Endothelial cell of hepatic sinusoid (primary cell): ENCODE measurements around the gene PEG3.
"Not testable (repeated sequence)": the region's sequence is repeated elsewhere in the genome, so short reads cannot be mapped to it uniquely, and the experiment has no call there.

Experiments
- in situ Hi-C: cut with HindIII; loops from 2 replicates; pipeline ENCODE4 v1.10.0; 2017; ENCODE audit warnings: low sequenced_read_pairs

Gene PEG3

DNA sequence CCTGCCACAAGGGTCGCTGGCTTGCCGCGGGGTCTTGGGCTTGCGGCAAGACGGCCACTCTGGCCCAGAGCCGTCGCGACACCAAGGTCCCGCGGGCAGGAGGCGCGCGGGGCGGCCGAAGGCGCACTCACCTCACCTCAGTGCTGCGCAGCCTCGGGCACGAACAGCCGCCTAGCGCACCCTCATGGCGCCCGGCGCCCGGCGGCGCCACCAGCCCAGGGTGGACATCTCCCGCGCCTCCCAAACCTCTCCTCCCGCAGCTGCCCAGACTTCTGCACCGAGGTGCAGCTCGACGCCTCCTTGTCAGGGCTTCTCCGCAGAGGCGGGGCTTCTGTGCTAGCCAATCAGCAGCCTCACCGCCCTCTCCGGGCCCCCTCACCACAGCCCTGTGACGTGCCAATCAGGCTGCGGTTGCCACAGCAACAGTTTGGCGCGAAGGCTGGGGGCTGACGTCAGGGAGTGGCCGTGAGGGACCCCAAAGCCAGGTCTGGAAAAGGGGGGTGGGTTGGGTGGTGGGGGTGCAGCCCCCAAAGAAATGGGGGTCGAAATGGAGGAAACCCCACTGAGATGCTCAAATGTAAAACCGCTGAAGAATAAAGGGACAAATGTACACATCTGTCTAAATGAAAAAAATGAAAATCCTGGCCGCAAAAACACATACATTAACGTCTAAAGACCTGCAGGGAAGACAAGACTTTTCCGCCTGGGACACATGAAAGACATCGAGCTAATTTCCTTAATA lies at the start of gene PEG3, which contains the start of gene ZIM2:
Gene PEG3 (minus strand): TSS at position 276 of the 742 bp plus-strand sequence. CDS start 16,071 bp downstream, outside the sequence.
Gene ZIM2 (minus strand): TSS at position 276 of the 742 bp plus-strand sequence. CDS start 16,449 bp downstream, outside the sequence.
- in situ Hi-C loops, result no loop called here

DNA sequence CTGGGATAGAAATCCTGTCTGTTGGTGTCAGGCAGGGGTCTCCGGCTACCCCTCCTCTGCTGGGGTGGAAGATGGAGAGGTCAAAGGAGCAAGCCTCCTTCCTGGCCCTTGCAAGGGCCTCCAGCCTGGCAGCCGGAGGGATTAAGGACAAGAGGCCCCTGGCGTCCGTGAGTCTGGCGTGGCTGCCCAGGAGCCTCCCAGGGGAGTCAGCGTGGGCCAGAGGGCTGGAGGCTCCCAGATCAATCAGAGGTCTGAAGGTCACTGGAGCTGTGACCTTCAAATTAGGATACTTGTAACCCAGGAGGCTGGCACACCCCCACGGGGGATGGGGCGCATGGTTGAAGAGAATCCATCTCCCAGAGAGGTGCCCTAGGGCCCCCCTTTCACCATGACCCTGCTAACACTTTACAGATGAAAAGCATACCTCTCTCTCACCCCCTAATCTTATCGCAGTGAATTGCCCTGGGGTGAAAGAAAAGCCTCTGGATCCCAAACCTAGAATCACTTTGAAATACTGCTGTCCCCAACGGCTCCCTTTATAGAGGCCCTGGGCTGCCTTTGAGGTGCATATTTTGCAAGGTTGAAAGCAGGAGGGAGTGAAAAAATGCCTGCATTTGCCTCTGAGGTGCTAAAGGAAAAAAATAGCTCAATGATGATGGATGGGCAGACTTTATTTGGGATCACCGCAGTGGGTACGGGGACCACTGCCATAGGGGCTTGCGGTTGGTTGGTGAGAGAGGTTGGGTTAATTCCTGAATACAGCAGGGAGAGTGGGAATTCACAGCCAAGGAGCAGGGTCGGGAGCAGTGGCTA lies 44.9 kb upstream of the PEG3 start:
- in situ Hi-C loops, result loop anchor here (5.0 kb wide), 1 partner anchor 53 kb away; no protein-coding TSS in a partner anchor

DNA sequence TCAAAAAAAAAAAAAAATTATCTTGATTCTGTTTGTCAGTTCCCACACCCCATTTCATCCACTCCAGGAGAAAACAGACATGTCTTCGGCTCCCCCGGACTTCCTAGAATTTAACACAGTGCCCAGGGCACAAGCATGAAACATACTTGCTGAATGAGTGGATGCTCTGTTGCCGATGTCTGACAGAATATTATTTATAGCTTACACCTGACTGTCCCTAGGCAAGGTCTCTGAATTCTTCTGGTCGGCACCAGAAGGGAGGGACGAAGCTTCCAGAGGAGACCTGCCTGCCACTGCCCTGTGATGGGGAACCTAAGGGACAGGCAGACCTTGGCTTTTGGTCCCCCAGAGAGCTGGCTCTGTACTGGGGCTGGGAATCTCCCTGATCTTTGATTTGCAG lies 43.9 kb upstream of the PEG3 start:
- in situ Hi-C loops, result loop anchor here (5.0 kb wide), 1 partner anchor 93 kb away; no protein-coding TSS in a partner anchor

DNA sequence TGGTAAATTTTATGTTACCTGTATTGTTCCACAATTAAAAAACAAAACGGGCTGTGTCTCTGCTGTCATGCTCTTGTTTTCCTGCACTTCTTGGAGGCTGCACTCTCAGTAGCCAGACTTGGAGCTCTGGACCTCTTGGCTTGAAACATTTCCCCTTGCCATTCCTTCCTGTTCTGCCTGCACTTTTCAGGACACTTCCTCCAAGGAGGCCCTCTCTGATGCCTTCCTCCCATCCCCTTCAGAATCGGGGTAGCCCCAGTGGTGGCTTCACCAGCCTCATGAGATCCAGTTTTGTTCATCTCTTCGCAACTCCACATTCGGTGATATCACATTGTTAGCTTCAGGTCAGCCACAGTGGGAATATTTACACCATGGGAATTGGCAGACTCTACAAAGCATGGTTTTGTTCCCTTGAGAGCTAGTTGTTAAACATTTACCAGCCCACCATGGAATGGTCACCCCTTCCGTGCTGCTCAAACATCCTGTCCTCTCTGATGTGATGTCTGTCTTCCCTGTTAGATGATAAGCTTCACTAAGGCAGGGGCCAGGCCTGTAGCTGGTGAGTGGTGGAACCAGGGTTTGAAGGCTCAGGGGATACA lies 40.2 kb upstream of the PEG3 start:
- in situ Hi-C loops, result loop anchor here (5.0 kb wide), 1 partner anchor 97 kb away; no protein-coding TSS in a partner anchor

DNA sequence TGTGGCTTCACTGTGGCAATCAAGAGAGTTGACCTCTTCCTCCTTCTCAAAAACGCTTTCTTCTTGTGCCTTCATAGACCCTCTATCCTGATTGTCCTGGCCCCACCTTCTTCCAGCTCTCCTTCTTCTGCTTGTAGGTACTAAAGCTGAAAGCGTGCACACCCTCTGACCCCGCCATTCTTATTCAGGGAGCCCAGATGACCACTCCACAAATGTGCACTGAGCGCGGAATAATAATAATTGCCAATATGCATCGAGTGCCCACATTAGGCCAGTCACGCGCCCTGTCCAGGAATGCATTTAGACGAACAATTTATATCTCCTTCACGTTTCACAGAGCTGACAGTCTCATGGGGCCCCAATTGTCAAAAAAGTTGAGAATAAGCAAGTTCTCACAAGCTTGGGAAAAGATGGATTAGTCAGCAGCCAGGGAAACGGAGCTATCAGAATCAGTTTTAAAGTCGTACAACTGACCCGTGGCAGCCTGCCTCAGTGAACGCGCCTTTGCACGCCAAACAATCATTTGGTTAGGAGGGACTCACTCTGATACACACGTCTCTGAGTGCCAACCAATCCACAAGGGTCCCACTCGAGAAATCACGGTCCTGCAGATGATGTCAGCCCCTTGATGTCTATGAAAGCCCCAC lies 36.7 kb upstream of the PEG3 start:
- in situ Hi-C loops, result no loop called here

DNA sequence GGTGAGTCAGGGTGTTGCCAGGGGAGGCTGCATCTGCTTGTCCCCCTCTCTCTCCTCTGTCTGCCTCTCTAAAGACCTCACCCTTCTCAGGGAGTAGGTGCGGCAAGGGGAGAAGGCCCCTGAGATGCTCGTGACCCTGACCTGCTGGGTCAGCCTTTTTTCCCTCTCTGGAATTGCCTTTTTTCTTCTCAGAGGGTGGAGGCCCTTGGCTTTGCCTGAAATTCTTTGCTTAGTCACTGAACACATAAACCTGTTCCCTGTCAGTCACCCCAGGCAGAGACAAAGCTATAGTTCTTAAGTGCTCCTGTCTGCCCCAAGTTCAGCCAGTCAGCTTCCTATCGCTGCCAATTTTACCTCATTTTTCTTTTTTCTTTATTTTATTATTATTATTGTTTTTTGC lies 35.2 kb upstream of the PEG3 start:
- in situ Hi-C loops, result no loop called here

DNA sequence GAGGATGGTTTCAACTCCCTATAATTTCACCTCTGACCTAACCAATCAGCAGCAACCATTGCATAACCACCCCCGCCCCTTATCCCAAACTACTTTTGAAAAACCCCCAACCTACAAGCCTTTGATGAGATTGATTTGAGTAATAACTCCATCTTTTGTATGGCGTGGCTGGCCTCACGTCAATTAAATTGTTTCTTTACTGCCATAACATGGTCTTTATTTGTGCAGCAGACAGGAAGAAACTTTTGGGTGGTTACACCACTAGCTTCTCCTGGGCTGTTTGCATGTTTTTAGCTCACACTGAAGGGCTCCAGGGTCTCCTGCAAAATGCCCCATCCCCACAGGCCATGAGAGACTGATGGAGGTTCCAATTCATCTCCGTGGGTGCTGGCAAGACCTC lies 34.0 kb upstream of the PEG3 start:
- in situ Hi-C loops, result no loop called here

DNA sequence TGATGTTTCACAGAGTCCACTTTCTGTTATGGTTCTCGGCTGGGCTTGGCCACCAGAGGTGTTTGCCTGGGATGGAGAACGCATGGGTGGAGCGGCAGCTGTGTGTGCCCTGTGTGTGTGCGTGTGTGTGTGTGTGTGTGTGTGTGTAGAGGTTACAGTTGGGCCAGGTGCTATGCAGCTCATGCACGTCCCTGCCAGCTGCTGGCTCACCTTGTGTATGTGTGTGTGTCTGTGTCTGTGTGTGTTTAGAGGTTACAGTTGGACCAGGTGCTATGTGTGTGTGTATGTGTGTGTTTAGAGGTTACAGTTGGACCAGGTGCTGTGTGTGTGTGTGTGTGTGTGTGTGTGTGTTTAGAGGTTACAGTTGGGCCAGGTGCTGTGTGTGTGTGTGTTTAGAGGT lies 33.0 kb upstream of the PEG3 start:
- in situ Hi-C loops, result no loop called here

DNA sequence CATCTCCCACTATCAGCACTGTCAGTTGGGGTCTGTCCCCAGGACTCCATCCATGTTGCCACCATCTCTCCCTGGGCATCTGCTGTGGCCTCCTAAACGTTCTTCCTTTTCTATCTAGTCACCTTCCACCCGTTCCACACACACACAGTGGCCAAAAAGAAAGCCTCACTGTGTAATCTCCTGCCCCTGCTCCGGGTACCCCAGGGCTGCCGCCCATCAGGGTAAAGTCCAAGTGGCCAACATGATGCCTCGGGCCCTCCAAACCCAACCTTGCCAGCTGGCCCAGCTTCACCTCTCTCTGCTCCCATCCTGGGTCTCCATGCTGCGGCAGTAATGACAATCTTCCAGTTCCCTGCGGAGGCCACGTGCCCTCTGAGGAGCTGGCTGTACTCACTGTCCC lies 29.4 kb upstream of the PEG3 start:
- in situ Hi-C loops, result loop anchor here (5.0 kb wide), 2 partner anchors 43 to 47 kb away; no protein-coding TSS in a partner anchor

DNA sequence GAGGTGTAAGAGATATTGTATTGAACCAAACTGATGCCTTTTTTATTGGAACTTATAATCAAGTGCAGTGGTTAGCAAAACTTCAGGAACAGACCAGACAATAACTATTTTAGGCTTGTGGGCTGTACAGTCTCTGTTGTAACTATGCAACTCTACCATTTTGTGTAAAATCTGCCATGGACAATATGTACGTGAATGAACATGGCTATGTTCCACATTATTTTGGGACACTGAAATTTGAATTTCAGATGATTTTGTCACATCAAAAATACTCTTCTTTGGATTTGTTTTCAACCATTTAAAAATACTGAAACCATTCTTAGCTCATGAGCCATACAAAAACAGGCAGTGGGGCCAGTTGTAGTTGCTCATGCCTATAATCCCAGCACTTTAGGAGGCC lies 27.9 kb upstream of the PEG3 start:
- in situ Hi-C loops, result loop anchor here (5.0 kb wide), 2 partner anchors 41 to 49 kb away; no protein-coding TSS in a partner anchor

DNA sequence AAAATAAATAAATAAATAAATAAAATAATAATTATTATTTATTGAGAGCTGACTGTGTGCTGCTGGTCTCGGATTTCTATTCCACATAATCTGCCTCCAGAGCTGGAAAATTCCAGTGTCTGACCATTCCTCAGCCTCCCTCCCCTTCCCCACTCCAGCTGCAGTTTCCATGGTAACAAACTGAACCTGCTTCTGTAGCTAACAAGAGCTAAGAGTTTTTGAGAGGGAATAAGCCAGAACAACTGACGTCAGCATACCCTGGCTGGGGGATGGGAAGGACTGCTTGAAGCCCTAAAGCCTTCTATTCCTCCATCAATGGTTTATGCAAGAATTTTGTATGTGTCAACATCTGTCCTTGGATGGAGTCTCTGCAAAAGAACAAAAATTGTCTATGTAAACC lies 26.0 kb upstream of the PEG3 start:
- in situ Hi-C loops, result loop anchor here (5.0 kb wide), 2 partner anchors 39 to 51 kb away; no protein-coding TSS in a partner anchor

DNA sequence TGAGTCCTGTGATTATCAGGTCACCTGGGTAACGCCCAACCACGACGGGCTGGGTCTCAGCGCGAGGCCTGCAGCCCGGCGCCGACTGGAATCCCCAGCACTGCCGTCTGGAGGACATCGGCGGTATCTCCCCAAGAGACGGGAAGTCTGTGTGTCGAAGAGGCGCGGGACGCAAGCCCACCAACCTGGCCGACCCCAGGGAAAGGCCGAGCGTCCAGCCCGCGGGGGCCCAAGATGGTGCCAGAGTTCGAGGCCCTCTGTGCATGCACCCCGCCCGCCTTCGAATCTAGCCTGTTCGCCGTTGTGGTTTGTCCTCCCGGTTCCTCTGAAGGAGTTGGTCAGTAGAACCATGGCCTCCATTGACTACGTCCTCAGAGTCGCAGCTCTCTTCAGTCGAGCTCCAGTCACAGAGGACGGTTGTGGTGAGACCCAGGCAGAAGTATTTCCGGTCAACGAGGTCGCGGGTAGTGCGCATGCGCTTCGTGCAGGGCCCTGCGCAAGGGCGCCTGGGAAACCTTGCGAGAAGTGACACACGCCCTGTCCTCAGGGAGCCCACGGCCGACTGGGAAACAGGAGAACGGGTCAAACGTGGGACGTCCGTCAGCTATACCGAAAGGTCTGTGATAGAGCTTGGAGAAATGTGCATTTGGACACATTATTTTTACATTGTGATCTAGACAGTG lies 24.1 kb upstream of the PEG3 start:
- in situ Hi-C loops, result loop anchor here (5.0 kb wide), 2 partner anchors 37 to 53 kb away; no protein-coding TSS in a partner anchor

DNA sequence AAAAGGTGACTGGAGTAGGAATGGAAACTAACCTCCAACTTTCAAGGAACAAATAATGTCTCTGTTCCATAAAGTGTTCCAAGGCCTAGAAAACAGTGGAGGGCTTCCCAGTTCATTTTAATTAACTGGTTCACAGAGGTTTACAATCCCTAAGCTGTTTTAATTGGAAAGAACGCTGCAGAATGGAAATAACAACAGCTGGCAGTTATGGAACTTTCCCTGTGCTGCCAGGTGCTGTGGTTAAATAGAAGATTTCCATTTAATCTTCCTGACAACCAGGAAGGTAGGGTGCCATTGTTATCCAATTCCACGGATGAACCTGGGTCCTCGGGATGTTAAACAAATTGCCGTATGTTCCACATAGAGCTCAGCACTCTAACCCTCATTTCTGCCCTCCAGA lies 22.2 kb upstream of the PEG3 start:
- in situ Hi-C loops, result no loop called here

DNA sequence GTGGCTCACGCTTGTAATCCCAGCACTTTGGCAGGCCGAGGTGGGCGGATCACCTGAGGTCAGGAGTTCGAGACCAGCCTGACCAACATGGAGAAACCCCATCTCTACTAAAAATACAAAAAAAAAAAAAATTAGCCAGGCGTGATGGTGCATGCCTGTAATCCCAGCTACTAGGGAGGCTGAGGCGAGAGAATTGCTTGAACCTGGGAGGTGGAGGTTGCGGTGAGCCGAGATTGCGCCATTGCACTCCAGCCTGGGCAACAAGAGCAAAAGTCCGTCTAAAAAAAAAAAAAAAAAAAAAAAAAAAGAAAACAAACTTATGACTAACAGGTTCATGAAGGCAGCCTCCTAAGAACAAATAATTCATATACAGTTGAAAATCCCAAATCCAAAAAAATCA lies 19.9 kb upstream of the PEG3 start:
- in situ Hi-C loops, result not testable (repeated sequence)

DNA sequence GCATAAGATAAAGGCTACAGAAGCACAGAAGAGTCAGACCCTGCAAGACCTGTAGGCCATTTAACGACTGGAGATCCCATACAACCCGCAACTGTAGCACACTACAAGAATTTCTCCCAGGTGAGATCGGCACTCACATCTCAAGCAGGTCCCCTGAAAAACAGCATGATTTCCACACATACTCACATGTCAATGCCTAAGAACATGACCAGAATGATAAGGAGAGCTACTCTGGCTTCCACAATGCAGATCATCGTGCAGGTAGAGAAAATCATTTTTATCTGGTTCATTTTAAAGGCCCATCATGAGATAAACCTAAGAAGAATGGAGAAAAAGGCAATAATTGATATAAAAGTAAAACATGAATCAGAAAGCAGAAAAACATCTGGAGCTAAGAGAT lies 17.5 kb upstream of the PEG3 start:
- in situ Hi-C loops, result no loop called here

DNA sequence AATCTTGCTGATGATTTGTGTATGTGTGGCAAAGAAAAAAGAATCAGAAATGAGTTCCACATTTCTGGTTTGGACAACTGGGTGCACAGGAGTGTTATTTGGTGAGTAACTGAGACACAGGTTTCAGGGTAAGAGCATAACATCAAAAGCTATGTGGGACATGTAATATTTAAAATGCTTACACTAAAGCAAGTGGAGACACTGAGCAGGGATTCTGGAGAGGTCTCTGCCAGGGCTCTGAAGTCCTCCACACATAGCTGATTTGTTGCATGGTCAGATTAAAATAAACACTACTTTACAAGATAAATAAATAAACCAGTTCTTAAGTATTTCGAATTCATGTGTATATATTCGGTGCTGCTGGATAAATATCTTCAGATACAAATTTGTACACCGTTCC lies 16.3 kb upstream of the PEG3 start:
- in situ Hi-C loops, result no loop called here

DNA sequence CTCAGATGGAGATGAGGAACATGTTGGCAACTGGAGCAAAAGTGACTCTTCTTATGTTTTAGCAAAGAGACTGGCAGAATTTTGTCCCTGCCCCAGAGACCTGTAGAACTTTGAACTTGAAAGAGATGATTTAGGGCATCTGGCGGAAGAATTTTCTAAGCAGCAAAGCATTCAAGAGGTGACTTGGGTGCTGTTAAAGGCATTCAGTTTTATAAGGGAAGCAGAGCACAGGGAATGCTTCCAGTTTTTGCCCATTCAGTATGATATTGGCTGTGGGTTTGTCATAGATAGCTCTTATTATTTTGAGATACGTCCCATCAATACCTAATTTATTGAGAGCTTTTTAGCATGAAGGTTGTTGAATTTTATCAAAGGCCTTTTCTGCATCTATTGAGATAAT lies 11.8 kb upstream of the PEG3 start:
- in situ Hi-C loops, result not testable (repeated sequence)

DNA sequence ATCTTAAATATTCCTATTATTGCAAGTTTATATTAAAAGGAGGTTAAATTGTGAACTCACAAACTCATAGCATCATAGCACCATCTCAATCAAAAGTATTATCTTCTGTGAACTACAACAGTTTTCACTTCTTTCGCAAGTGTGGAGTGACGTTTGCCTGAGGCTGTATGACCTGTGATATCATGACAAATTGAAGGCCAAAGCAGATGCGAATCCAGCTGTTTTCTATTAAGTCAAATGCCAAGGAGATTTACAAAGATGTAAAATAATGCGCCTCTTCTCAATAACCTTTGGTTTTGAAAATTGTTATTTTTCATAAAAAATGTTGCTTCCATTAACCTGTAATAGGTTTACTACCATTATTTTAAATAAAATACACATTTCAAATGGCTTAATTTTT lies 7.6 kb upstream of the PEG3 start:
- in situ Hi-C loops, result no loop called here

DNA sequence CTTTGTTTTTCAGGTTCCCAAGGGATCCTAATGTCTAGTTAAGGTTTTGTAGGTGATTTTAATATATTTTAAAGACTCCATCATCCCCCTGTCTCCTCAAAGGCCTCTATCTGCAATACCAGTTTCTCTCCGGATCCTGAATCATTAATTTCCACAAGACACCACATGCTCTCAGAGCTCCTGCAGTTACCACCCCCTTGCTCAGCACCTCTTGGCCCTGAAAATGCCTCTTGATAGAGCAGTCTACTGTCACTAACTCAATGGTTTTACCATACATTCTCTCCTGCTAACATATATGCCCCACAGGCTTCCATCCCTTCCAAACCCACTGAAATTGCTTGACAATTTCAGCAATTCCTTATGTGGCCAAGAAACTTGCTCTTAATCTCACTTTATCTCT lies 1.9 kb upstream of the PEG3 start:
- in situ Hi-C loops, result no loop called here

DNA sequence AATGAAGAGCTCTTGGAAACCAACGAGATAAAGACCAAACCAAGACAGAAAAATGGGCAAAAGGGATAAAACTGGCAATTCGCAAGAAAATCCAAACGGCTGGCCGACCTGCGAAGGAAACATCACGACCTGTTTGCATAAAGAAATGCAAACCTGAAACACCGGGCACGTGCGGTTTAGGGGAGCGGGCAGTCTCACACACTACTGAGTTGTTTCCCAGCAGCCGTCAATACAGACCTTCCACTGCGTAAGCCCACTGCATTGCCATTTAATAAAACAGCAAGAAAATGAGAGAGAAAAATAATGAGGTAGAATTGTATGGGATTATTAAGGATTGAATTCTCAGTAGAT lies 642 bp upstream of the PEG3 start:
- in situ Hi-C loops, result no loop called here
